ENCODE results near the gene LYZL4. TPM values are rescaled to one million over a fixed set of nuclear protein-coding genes. Genes with fewer than 3 reads are reported as not detected.

LYZL4 gene
- total RNA-seq, 1 donor from 2014 or later = not detected

GRCh38 chr3:42381551-42382082, 28.8 kb downstream of the LYZL4 start:
- DNase-seq (ENCODE audit: low spot score in 2 of 2) (no peak), FAIRE-seq (no peak)

- DNase-seq (ENCODE audit: low spot score in 2 of 2) = no peak
- no peak for FAIRE-seq
These were observed 32.7 kb downstream of the LYZL4 start for GRCh38 chr3:42377681-42378080.

GRCh38 chr3:42376344-42376798, 34.0 kb downstream of the LYZL4 start:
- no peak for DNase-seq (ENCODE audit: low spot score in 2 of 2)
- no peak for FAIRE-seq

- no peak for FAIRE-seq
These were observed 35.1 kb downstream of the LYZL4 start for GRCh38 chr3:42375121-42375800.

GRCh38 chr3:42371776-42372175, 38.6 kb downstream of the LYZL4 start:
- DNase-seq (ENCODE audit: low spot score in 2 of 2) (no peak), FAIRE-seq (no peak)

More at GRCh38 chr3:42375121-42375800, 35.1 kb downstream of the LYZL4 start:
- DNase-seq (ENCODE audit: low spot score in 2 of 2) = no peak

GRCh38 chr3:42369832-42370231, 40.6 kb downstream of the LYZL4 start:
- DNase-seq (ENCODE audit: low spot score in 2 of 2) = no peak
- FAIRE-seq = no peak

- DNase-seq (ENCODE audit: low spot score in 2 of 2) = peak in 1 of 2 donors; percentile 30
- FAIRE-seq = no peak
These were observed 41.1 kb downstream of the LYZL4 start for GRCh38 chr3:42369304-42369703.

GRCh38 chr3:42368861-42369260, 41.5 kb downstream of the LYZL4 start:
- DNase-seq (ENCODE audit: low spot score in 2 of 2) (no peak), FAIRE-seq (no peak)

- no peak for DNase-seq (ENCODE audit: low spot score in 2 of 2)
- no peak for FAIRE-seq
These were observed 42.5 kb downstream of the LYZL4 start for GRCh38 chr3:42367903-42368302.

- no peak for FAIRE-seq
- no peak for DNase-seq (ENCODE audit: low spot score in 2 of 2)
These were observed 43.9 kb downstream of the LYZL4 start for GRCh38 chr3:42366550-42366949.

- no peak for FAIRE-seq
- DNase-seq (ENCODE audit: low spot score in 2 of 2) = no peak
These were observed 53.1 kb downstream of the LYZL4 start for GRCh38 chr3:42357335-42357734.

GRCh38 chr3:42355612-42356011, 54.8 kb downstream of the LYZL4 start:
- no peak for FAIRE-seq
- no peak for DNase-seq (ENCODE audit: low spot score in 2 of 2)

- no peak for FAIRE-seq
- no peak for DNase-seq (ENCODE audit: low spot score in 2 of 2)
These were observed 56.8 kb downstream of the LYZL4 start for GRCh38 chr3:42353631-42354030.

- DNase-seq (ENCODE audit: low spot score in 2 of 2) (no peak), FAIRE-seq (no peak)
These were observed 59.2 kb downstream of the LYZL4 start for GRCh38 chr3:42351207-42351606.

GRCh38 chr3:42349765-42350594, 60.4 kb downstream of the LYZL4 start:
- DNase-seq (ENCODE audit: low spot score in 2 of 2) (no peak), FAIRE-seq (no peak)

- FAIRE-seq (no peak), DNase-seq (ENCODE audit: low spot score in 2 of 2) (no peak)
These were observed 62.5 kb downstream of the LYZL4 start for GRCh38 chr3:42347928-42348327.

Other genes with a start within 250 kb of the LYZL4 start
- gene CCK, start 144.4 kb downstream of the LYZL4 start, total RNA-seq = 54.6 TPM
- 0.41 TPM for gene VIPR1, start 92.0 kb upstream of the LYZL4 start, total RNA-seq
- 64.4 TPM for gene SEC22C, start 171.4 kb upstream of the LYZL4 start, total RNA-seq
- gene SS18L2, start 180.2 kb upstream of the LYZL4 start, total RNA-seq = 35.1 TPM
- 110 TPM for gene NKTR, start 190.1 kb upstream of the LYZL4 start, total RNA-seq
- 19.6 TPM for gene ZBTB47, start 243.1 kb upstream of the LYZL4 start, total RNA-seq

Data from frontal cortex (tissue), 4 donors.